C4-2B (cell line): ENCODE results near the gene SKA3.
A peak's percentile ranks its signal among the peaks of the same experiment; 100 is the strongest.
"Not testable (repeated sequence)": the region's sequence is repeated elsewhere in the genome, so short reads cannot be mapped to it uniquely, and the experiment has no call there.

Experiments used
- H3K27ac ChIP-seq: fragments of 450-650 bp; 2 replicates; pipeline ENCODE4 v1.5.1; 2017
- CTCF ChIP-seq: fragments of 450-650 bp; conservative IDR thresholded peaks from 2 replicates; pipeline ENCODE4 v1.5.1; 2017; ENCODE audit warnings: mild to moderate bottlenecking
- ZFX ChIP-seq: fragments of 450-650 bp; IDR thresholded peaks from 2 replicates; pipeline ENCODE4 v1.6.1; 2017

The SKA3 gene

DNA sequence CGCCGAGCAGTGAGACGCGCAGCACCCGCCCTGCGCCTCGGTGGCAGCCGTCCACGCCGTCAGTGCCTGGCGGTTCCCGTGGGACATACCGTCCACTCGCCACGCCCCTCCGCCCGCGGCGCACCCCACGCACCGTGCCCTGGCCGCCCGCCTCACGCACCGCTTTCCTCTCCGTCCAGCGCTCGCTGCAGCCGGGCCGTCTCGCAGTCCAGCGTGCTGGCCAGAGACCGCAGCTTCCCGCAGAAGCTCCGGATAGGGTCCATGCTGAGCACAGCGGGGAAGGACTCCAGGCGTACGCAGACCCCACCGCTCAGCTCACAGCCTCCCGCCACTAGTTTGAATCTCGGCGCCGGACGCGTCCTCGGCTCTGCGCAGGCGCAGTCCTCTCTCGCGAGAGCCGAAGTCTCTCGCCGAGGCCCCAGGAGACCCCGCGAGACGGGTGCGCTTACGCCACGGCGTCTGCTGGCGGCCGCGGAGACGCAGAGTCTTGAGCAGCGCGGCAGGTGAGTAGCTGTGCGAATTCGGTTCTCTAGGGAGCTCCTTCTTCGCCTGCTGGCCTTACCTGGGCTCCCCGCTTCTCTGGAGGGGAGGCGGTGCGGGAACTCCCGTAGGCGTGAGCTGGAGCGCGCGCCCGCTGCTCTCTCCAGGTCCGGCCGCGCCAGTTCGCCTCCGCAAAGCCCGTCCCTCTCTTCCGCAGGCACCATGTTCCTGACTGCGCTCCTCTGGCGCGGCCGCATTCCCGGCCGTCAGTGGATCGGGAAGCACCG, at the start of gene SKA3, which contains the start of gene MRPL57:
SKA3 (minus strand) TSS at position 338 of the 767 bp plus-strand sequence; CDS start at position 263, 75 bp downstream.
MRPL57 (plus strand) TSS at position 444 of the 767 bp plus-strand sequence; CDS start at position 703, 259 bp downstream.
- peak within 1 kb of the TSS; percentile 97 for H3K27ac ChIP-seq
- TF ChIP-seq ZFX, result no peak; the same call in 1 of the 2 replicates
- no peak; the same call in 1 of the 2 replicates for TF ChIP-seq CTCF

DNA sequence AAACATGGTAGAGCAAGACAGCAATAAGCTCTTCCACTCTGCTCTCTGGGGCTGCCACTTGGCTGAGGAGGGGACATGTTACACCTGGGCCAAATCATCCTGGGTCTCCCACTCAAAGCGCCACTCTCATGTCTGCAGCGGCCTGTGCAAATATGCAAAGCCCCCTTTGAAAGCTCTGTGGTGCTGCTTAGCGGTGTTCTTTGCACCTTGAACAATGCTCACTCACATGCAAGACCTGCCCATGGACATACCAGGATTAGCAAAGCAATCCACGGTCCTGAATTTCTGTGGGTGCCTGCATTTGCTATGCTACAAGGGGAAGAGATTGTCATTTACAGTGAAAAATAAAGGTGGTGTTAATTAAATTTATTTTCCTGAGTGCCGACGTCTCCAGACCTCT, 48.7 kb upstream of the SKA3 start:
- H3K27ac ChIP-seq, result no peak overlapping the region
- TF ChIP-seq CTCF, result no peak
- TF ChIP-seq ZFX, result no peak

DNA sequence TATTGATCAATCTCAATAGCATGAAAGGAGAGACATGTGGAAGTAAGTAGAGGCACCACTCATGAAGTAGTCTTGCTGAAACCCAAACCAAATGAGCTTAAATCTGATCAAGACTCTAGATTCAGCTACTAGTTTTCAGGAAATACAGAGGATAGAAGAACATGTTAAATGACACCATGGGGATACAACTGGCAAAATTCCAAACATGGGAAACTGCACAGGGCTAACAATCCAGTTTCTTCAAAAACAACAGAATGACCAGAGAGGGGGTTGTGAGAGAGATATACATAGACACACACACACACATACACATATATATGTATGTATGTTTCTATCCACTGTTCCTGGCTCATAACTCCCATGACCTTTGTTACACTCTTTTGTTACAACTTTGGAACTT, 44.9 kb upstream of the SKA3 start:
- no peak overlapping the region for H3K27ac ChIP-seq
- TF ChIP-seq CTCF, result no peak
- no peak for TF ChIP-seq ZFX

- not testable (repeated sequence) for H3K27ac ChIP-seq
Measured at GRCh38 chr13:21219716-21220115, 43.4 kb upstream of the SKA3 start.

DNA sequence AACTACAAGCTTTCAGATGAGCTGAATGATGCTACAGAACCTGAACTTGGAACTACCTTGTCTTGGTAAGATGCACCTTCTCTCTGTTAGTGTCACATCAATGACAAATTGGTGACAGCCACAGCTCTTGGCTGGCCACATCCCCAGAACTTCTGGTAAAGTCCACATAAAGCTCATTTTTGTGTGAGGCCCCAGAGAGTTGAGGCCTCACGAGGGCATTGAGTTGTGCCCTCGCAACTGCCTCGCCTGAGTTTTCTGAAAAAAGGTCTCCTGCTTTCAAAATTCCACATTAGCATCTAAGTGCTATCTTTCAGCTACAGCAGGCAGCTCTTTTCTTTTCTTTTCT, 42.7 kb upstream of the SKA3 start:
- no peak overlapping the region for H3K27ac ChIP-seq
- TF ChIP-seq ZFX, result no peak
- TF ChIP-seq CTCF, result no peak

GRCh38 chr13:21218351-21219035, 42.1 kb upstream of the SKA3 start:
- TF ChIP-seq ZFX (no peak), CTCF (no peak)
- H3K27ac ChIP-seq, result no peak overlapping the region

GRCh38 chr13:21216332-21216731, 40.0 kb upstream of the SKA3 start:
- TF ChIP-seq CTCF (no peak), ZFX (no peak)
- no peak overlapping the region for H3K27ac ChIP-seq

GRCh38 chr13:21215419-21215818, 39.1 kb upstream of the SKA3 start:
- not testable (repeated sequence) for H3K27ac ChIP-seq
